G401.6 (cell line): Measurements from ENCODE around the gene WDR59.
"Not testable (repeated sequence)": the region's sequence is repeated elsewhere in the genome, so short reads cannot be mapped to it uniquely, and the experiment has no call there.

Source experiments
- FAIRE-seq: peaks from 2 replicates; lab custom pipeline; 2012; peaks lifted over from hg19 to GRCh38; lab: Jason Lieb, UNC

Gene WDR59

GRCh38 chr16:74973304-74973703, 11.6 kb downstream of the WDR59 start:
- FAIRE-seq: no peak

GRCh38 chr16:74954763-74955162, 30.2 kb downstream of the WDR59 start:
- no peak for FAIRE-seq

- no peak for FAIRE-seq
Observed at GRCh38 chr16:74951681-74952080, 33.2 kb downstream of the WDR59 start.

- no peak for FAIRE-seq
Observed at GRCh38 chr16:74951206-74951605, 33.7 kb downstream of the WDR59 start.

- FAIRE-seq: no peak
Observed at GRCh38 chr16:74950511-74950910, 34.4 kb downstream of the WDR59 start.

- FAIRE-seq: no peak
Observed at GRCh38 chr16:74949309-74949708, 35.6 kb downstream of the WDR59 start.

- FAIRE-seq: no peak
Observed at GRCh38 chr16:74944466-74944865, 40.5 kb downstream of the WDR59 start.

- no peak for FAIRE-seq
Observed at GRCh38 chr16:74942977-74943918, 41.7 kb downstream of the WDR59 start.

GRCh38 chr16:74942566-74942965, 42.4 kb downstream of the WDR59 start:
- FAIRE-seq: no peak

- FAIRE-seq: no peak
Observed at GRCh38 chr16:74939688-74940087, 45.2 kb downstream of the WDR59 start.

- FAIRE-seq: no peak
Observed at GRCh38 chr16:74936902-74937560, 47.9 kb downstream of the WDR59 start.

- FAIRE-seq: no peak
Observed at GRCh38 chr16:74931445-74931844, 53.5 kb downstream of the WDR59 start.

- FAIRE-seq: no peak
Observed at GRCh38 chr16:74929636-74930035, 55.3 kb downstream of the WDR59 start.

- FAIRE-seq: no peak
Observed at GRCh38 chr16:74926805-74927204, 58.1 kb downstream of the WDR59 start.

- no peak for FAIRE-seq
Observed at GRCh38 chr16:74923766-74924460, 61.0 kb downstream of the WDR59 start.

- FAIRE-seq: no peak
Observed at GRCh38 chr16:74922150-74923138, 62.5 kb downstream of the WDR59 start.

GRCh38 chr16:74921051-74921450, 63.9 kb downstream of the WDR59 start:
- no peak for FAIRE-seq

GRCh38 chr16:74909665-74910064, 75.3 kb downstream of the WDR59 start:
- FAIRE-seq: no peak

- FAIRE-seq: not testable (repeated sequence)
Observed at GRCh38 chr16:74908759-74909158, 76.2 kb downstream of the WDR59 start.

- FAIRE-seq: no peak
Observed at GRCh38 chr16:74903901-74904678, 80.8 kb downstream of the WDR59 start.

GRCh38 chr16:74903120-74903519, 81.8 kb downstream of the WDR59 start:
- no peak for FAIRE-seq
